SJCRH30 (cell line): ENCODE results near the gene IGSF9. TPM values are rescaled to one million over a fixed set of nuclear protein-coding genes. Genes with fewer than 3 reads are reported as not detected.

ENCODE experiments used
- DNase-seq, 2 experiments: peaks; one replicate each; pipeline ENCODE4 v3.0.0-alpha.2; 2015 to 2020
- H3K27ac ChIP-seq: fragments of 250-450 bp; sonication (Bioruptor Pico); 2 replicates; pipeline ENCODE4 v1.5.1; 2020; ENCODE audit warnings: mild to moderate bottlenecking, moderate library complexity
- H3K27me3 ChIP-seq: fragments of 250-450 bp; sonication (Bioruptor Pico); 2 replicates; pipeline ENCODE4 v1.5.1; 2020; ENCODE audit warnings: mild to moderate bottlenecking, moderate library complexity
- H3K36me3 ChIP-seq: fragments of 250-450 bp; sonication (Bioruptor Pico); 2 replicates; pipeline ENCODE4 v1.5.1; 2020; ENCODE audit warnings: mild to moderate bottlenecking, moderate library complexity
- H3K4me1 ChIP-seq: fragments of 250-450 bp; sonication (Bioruptor Pico); 2 replicates; pipeline ENCODE4 v1.5.1; 2020; ENCODE audit warnings: mild to moderate bottlenecking, moderate library complexity
- H3K4me3 ChIP-seq: fragments of 250-450 bp; sonication (Bioruptor Pico); 2 replicates; pipeline ENCODE4 v1.5.1; 2020; ENCODE audit warnings: mild to moderate bottlenecking, moderate library complexity
- H3K9me3 ChIP-seq: fragments of 250-450 bp; sonication (Bioruptor Pico); replicated peaks from 2 replicates; pipeline ENCODE4 v1.5.1; 2020; ENCODE audit warnings: mild to moderate bottlenecking, moderate library complexity
- total RNA-seq: library from RNA; depleted of rRNA; stranded (reverse); fragments of >200 nt; shearing (Covaris generic); gene quantifications from 2 replicates; pipeline ENCODE4 v1.2.3, GENCODE V29; 2014

The IGSF9 gene
- total RNA-seq, 1 experiment from 2014 or later: 0.06 TPM

DNA sequence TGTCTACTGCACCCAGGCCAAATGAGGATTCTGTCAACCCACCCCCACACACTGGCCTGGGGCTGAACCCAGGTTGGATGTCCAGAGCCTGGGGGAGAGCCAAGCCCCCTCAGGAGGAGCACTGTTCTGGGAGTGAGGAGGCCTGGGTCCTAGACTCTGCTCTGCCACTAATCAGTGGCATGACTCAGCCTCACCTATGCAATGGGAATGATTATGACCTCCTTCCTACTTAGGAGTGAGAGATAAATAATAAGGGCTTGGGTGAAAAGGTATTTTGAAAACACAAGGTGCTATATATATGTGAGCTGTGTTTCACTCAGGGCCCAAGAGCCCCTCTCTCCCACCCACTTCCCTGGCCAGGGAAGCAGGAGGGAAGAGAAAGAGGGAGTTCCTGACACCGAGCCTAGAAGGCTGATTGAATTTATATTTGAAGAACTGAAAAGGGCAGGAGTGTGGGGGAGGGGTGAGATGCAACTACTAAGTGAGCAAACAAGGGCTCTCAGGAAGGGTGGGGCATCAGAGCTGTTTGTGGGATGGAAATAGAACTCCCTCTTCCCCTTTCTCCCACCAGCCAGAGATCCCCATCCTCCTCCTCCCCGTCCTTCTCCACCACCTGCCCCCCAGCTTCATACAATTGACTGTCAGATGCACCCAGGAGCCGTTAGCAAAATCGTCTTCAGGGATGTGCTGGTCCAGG, 8.2 kb downstream of the IGSF9 start:
- Histone ChIP-seq H3K36me3 (no peaks in the 10 kb centered on the region), H3K27ac (no peak overlapping the region), H3K27me3 (peaks cover 6% of the 10 kb centered on the region; the same call in 1 of the 2 replicates), H3K4me1 (0 out of 2 replicates have a peak, but pooled peaks cover 2% of the 10 kb centered on the region), H3K4me3 (no peak overlapping the region), H3K9me3 (no peaks in the 10 kb centered on the region)
- no peak for DNase-seq

DNA sequence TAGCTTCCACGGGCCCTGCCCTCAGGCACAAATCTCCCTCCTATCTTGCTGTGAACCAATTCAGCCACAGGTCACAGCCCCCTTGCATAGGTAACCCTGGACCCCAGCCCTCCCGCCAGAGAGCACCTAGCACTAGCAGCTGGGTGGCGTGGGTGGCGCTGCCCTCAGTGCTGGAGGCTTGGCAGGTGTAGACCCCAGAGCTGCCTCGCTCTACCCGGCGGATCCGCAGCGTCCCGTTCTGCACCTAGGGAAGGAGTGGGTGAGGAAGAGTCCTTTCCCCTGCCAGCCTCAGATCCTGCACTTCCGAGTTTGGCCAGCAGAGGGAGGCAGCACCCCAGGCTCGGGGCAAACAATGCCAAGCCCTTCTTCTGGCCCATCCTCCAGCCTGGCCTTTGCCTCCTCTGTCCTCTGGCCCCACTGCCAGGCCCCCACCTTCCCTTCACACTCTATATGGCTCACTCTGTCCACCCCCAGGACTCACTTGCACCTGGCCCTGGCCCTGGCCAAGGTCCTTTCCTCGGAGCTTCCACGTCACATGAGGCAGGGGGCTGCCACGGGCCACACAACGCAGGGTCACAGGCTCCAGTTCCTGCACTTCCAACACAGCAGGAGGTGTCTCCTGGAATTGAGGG, 9.0 kb downstream of the IGSF9 start:
- DNase-seq: peak; percentile 48 to 71

DNA sequence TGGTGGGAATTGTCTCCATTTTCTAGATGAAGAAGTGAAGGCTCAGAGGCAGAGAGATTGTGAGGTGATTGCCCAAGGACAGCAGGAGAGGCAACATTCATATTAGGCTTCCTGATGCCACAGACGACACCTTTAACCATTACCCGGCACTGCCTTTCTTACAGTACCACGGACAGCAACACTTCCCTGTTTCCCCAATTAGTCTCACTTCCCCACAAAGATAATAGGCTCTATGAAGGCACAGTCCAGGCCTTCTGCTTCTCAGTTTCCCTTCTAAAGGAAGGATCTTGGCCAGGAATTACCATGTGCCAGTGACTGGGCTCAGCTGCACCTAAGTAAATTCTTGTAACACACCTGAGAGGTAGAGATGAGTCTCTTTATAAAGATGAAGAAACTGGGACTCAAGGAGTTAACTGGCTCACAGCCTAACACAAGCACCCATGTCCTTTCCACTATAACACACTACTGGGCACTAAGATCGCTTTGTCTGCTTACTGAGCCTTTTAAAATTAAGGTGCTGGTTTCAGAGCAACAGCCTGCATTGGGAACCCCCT, 9.6 kb downstream of the IGSF9 start:
- peak in 1 of 2 experiments; percentile 49 for DNase-seq
- Histone ChIP-seq H3K36me3 (no peaks in the 10 kb centered on the region), H3K4me3 (no peak overlapping the region), H3K27ac (no peak overlapping the region), H3K27me3 (0 out of 2 replicates have a peak, but pooled peaks cover 6% of the 10 kb centered on the region), H3K4me1 (0 out of 2 replicates have a peak, but pooled peaks cover 2% of the 10 kb centered on the region), H3K9me3 (no peaks in the 10 kb centered on the region)

More for the DNA sequence above, 9.0 kb downstream of the IGSF9 start:
- Histone ChIP-seq H3K27me3 (0 out of 2 replicates have a peak, but pooled peaks cover 6% of the 10 kb centered on the region), H3K4me3 (no peak overlapping the region), H3K27ac (no peak overlapping the region), H3K9me3 (no peaks in the 10 kb centered on the region), H3K4me1 (0 out of 2 replicates have a peak, but pooled peaks cover 2% of the 10 kb centered on the region), H3K36me3 (no peaks in the 10 kb centered on the region)

DNA sequence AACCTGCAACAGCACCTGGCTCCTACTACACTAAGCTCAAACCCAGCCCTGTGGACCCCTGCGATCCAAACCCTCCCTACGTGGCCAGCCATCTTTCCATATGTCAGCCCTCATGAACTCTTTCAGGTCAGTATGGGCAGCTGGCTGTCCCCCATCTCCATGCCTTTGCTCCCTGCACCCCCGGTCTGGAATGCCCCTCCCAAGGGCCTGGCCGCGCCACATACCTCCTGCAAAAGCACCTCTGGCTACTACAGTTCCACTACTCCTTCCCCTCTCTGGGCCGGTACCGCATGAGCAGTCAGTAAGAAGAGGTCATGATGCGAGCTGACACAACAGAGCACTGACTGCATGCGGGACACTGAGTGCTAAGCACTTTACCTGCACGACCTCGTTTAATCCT, 10.1 kb downstream of the IGSF9 start:
- no peak for DNase-seq
- no peak overlapping the region for H3K27ac ChIP-seq
- 0 out of 2 replicates have a peak, but pooled peaks cover 6% of the 10 kb centered on the region for H3K27me3 ChIP-seq

DNA sequence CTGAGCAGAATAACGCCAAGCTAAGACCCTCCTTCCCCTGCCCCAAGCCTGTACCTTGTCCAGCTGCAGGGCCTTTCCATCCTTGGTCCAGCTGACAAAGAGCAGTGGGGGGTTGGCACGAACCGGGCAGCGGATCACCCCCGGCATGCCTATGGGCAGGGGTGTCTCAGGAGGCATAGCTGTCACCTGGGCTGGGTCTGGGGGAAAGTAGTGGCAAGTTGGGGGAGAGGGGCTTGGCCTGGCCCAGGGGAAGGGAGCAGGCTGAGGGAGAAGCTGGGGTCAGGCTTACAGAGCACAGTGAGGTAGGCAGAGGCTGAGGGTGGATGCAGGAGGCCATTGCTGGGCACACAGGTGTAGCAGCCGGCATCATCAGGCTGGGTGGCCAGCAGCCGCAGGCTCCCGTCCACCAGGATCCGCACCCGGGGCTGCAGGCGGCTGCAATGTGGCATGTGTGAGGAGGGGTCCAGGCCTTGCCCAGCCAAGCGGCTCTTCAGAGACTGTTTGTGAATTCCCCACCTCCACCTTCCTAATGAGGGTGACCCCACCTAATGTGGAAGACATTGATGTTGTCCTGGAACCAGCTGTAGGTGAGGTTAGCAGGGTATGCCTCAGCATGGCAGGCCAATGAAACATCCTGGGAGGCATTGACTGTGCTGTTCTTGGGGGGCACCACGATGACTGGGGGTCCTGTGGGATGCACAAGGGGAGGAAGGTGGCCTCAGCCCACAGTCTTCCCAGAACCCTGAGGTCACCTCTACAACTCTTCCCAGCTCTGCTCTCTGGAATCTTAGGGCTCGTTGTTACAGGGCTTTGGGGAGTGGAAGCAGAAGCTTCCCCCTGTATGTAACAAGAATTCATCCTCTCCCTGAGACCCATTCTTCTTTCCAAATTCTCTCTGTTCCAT, 11.0 kb downstream of the IGSF9 start:
- Histone ChIP-seq H3K27ac (no peak overlapping the region), H3K36me3 (no peaks in the 10 kb centered on the region), H3K4me3 (no peak overlapping the region), H3K9me3 (no peaks in the 10 kb centered on the region), H3K27me3 (no peaks in the 10 kb centered on the region), H3K4me1 (0 out of 2 replicates have a peak, but pooled peaks cover 2% of the 10 kb centered on the region)
- DNase-seq: no peak

More for the DNA sequence above, 10.1 kb downstream of the IGSF9 start:
- Histone ChIP-seq H3K4me1 (0 out of 2 replicates have a peak, but pooled peaks cover 2% of the 10 kb centered on the region), H3K36me3 (no peaks in the 10 kb centered on the region), H3K9me3 (no peaks in the 10 kb centered on the region), H3K4me3 (no peak overlapping the region)

DNA sequence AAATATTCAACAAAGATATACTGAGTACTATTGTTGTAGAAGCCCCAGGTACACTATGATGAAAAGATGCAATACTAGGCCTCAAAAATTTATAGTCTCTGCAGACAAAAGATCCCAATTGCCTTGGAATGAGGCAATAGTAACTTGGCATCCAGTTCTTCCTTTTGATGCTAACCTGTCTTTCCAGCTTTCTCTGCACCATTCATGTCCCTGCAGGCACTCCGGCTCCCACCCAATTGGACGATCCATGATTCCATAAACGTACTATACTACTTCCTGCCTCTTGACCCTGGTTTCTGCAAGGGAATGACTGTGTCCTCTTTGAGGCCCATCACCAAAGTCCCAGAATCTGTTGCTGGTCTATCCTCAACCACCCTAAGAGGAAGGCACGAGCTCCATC, 12.1 kb downstream of the IGSF9 start:
- no peak overlapping the region for H3K27ac ChIP-seq
- H3K4me1 ChIP-seq: 0 out of 2 replicates have a peak, but pooled peaks cover 2% of the 10 kb centered on the region
- no peak overlapping the region for H3K4me3 ChIP-seq
- H3K27me3 ChIP-seq: no peaks in the 10 kb centered on the region
- no peaks in the 10 kb centered on the region for H3K36me3 ChIP-seq
- no peaks in the 10 kb centered on the region for H3K9me3 ChIP-seq
- DNase-seq: no peak

DNA sequence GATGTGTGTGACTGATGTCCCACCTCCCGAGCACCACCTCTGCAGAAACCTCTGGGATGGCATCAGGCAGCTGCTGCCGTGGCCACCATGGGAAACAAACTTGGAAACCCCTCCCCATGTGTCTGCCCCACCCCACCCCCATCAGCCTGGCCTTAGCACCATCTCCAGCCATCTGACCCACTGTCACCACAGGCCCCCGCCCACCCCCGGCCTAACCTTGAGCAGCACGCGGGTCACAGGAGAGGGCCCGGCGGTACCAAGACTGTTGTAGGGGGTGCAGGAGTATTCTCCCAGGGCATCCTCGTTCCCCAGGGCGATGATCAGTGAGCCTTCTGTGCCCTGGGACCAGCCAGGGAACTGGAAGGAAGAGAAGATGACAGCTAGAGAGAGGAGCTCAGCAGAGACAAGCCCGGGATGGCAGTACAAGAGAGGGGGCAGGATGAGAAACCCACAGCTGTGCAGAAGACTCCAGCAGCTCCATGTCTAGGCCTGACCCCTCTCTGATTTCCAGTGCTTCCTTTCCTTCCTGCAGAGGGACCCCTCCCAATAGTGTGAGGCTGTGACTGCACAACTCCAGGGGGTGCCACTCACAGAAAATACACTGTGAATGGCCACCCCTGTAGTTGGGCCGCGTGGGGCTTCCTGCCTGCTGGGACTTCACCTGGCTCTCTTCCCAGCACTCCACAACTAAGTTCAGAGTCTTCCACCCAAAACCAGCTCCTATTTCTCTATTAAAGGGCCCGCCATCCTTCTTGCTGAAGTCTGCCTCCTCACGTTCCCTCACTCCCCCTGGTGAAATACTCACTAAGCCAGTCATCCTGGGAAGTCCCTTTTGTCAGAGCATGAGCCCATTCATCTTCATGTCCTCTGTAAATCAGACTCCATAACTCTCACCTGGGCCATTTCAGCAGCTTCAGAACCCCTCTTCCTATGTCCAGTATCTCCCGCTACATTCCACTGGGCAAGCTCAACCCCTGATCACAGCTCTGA, 12.8 kb downstream of the IGSF9 start:
- H3K27me3 ChIP-seq: no peaks in the 10 kb centered on the region
- H3K4me1 ChIP-seq: no peaks in the 10 kb centered on the region
- H3K27ac ChIP-seq: no peak overlapping the region
- H3K9me3 ChIP-seq: no peaks in the 10 kb centered on the region
- H3K36me3 ChIP-seq: no peaks in the 10 kb centered on the region
- H3K4me3 ChIP-seq: no peak overlapping the region
- DNase-seq: no peak

DNA sequence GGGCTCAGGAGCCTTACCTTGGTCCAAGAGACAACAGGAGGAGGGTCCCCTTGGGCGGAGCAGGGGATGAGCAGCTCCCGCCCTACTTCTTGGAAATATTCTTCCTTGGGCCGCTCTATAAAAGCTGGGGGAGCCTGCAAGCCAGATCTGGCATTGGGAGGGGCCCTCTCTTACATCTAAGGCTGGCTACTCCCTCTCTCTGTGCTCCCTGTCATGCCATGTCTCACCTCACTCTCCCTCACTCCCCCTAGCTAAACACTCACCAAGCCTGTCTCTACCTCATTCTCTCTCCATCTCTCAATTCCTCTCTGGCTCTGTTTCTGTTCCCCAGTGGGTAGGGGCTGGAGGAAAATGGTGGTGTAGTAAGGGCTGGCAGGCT, 13.6 kb downstream of the IGSF9 start:
- peaks cover 5% of the 10 kb centered on the region; the same call in 1 of the 2 replicates for H3K27me3 ChIP-seq
- no peaks in the 10 kb centered on the region for H3K36me3 ChIP-seq
- DNase-seq: no peak
- H3K4me1 ChIP-seq: no peaks in the 10 kb centered on the region
- no peak overlapping the region for H3K27ac ChIP-seq
- H3K9me3 ChIP-seq: no peaks in the 10 kb centered on the region
- no peak overlapping the region for H3K4me3 ChIP-seq

DNA sequence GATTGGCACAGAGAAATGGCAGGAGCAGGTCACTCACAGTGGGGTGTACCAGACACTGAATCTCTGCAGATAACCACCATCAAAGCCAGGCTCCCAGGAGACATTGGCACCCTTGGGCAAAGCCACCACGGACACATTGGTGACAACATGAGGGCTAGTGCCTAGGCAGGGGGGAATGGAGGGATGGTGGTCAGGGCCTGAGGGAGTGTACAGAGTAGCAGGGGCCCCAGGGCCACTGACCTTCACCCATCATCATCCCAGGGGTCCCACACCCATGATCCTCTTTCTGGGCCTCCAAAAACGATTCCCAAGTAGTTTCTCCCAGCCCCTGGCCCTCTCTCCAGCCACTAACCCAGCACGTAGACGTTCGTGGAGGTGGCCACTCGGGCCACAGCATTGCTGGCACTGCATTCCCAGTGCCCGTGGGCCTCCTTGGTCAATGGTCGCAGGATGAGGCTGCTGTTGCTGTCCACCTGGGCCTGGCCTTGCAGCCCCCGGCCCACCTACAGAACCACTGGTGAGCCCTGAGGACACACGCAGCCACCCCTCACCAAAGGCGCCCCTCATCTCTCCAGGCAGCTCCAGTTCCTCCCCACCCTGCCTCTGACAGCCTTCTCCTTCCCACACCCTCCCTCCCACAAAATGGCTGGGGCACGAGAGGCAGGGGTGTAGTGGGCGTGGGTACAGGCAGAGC, 14.2 kb downstream of the IGSF9 start:
- H3K27me3 ChIP-seq: peaks cover 8% of the 10 kb centered on the region; the same call in 1 of the 2 replicates
- DNase-seq: no peak
- H3K27ac ChIP-seq: no peak overlapping the region
- H3K9me3 ChIP-seq: no peaks in the 10 kb centered on the region
- no peak overlapping the region for H3K4me3 ChIP-seq
- no peaks in the 10 kb centered on the region for H3K4me1 ChIP-seq
- H3K36me3 ChIP-seq: no peaks in the 10 kb centered on the region

DNA sequence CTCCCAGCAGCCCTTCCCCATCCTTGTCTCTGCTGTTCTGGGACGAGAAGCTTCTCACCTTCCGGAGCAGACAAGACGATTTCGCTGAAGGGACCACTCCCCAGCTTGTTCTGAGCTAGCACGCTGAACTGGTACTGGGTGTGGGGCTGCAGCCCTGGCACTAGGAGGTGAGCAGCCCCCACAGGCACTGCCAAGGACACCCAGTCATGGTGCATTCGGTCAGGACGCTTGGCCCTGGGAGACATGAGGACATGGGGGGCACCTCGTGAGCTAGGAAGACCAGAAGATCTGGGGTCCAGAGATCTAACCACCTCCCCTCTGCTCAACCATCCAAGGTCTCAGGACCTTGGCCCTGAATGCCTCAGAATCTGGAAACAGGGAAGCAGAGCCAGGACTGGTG, 14.8 kb downstream of the IGSF9 start:
- Histone ChIP-seq H3K27me3 (peaks cover 8% of the 10 kb centered on the region; the same call in 1 of the 2 replicates), H3K4me3 (no peak overlapping the region), H3K36me3 (no peaks in the 10 kb centered on the region), H3K27ac (no peak overlapping the region), H3K9me3 (no peaks in the 10 kb centered on the region), H3K4me1 (no peaks in the 10 kb centered on the region)
- no peak for DNase-seq

DNA sequence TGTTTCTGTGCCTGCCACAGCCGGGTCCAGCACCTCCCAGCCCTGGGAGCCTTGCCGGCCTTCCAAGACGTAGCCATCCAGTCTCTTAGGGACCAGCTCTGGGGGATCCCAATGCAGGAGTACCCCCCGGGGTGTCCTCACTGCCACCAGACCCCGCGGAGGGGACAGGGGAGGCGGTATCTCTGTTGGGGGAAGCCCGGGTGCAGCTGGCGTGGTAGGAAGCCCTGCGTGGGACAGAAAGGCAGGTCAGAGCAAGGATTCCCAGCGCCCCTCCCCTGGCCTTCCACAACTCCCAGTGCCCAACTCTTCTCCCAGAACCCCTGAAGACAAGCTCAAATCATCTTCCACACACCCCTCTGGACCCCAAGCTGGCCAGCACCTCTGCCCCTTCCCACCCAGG, 15.2 kb downstream of the IGSF9 start:
- DNase-seq: no peak
- H3K27ac ChIP-seq: no peak overlapping the region
- H3K4me1 ChIP-seq: no peaks in the 10 kb centered on the region
- peaks cover 8% of the 10 kb centered on the region; the same call in 1 of the 2 replicates for H3K27me3 ChIP-seq
- H3K9me3 ChIP-seq: no peaks in the 10 kb centered on the region
- no peaks in the 10 kb centered on the region for H3K36me3 ChIP-seq
- H3K4me3 ChIP-seq: no peak overlapping the region

DNA sequence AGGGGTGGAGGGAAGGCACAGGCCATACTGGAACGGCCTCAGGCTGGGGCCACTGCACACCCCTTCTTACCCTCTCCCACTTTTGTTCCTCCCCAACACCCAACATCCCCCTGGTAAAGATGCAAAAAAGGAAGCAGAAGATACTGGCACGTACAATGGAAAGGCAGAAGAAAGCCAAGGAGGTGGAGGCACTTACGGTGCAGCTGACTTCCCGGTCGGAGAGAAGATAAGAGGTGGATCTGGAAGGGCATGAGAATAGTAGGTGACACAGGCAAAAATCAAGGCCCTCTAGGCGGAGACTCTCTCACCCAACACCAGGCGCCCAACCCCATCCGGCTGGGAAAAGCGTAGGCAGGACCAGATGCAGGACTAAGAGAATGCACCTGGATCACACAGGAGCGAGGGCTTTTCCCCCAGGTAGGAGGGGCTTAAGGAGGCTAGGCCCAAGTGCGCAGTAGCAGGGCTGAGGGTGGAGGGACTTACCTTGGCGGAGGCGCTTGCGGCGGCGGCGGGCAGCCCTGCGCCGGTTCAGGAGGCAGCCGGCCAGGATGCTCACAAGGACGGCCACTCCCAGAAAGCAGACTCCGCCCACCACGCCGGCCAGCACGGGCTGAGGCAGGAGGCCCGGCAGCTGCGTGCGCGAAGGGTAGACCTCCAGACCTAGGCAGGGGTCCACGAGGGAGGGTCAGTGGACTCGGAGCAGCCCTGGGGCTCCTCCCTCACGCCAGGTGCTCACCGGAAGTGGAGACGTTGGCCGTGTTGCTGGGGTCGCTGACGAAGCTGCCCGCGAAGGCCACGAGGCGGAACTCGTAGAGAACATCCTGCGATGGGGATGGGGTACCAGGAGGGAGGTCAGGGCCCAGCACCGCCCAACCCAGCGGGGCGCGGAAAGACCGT, 16.0 kb downstream of the IGSF9 start:
- Histone ChIP-seq H3K9me3 (no peaks in the 10 kb centered on the region), H3K4me1 (no peaks in the 10 kb centered on the region), H3K27ac (no peak overlapping the region), H3K4me3 (no peak overlapping the region), H3K36me3 (no peaks in the 10 kb centered on the region), H3K27me3 (peaks cover 8% of the 10 kb centered on the region; the same call in 1 of the 2 replicates)
- no peak for DNase-seq
